Stimulated activated CD8-positive, alpha-beta memory T cell treated with anti-CD3 and anti-CD28 coated beads, Interleukin-2, amount 100 ng/mL, for 1 hour (primary cell): ENCODE data around the gene MGAT5.

Experiments
- DNase-seq, 2 donors: peaks; one replicate each; pipeline ENCODE4 v3.0.0-alpha.2; 2020; ENCODE audit warnings: low read depth in 2 of 2

The MGAT5 gene

DNA sequence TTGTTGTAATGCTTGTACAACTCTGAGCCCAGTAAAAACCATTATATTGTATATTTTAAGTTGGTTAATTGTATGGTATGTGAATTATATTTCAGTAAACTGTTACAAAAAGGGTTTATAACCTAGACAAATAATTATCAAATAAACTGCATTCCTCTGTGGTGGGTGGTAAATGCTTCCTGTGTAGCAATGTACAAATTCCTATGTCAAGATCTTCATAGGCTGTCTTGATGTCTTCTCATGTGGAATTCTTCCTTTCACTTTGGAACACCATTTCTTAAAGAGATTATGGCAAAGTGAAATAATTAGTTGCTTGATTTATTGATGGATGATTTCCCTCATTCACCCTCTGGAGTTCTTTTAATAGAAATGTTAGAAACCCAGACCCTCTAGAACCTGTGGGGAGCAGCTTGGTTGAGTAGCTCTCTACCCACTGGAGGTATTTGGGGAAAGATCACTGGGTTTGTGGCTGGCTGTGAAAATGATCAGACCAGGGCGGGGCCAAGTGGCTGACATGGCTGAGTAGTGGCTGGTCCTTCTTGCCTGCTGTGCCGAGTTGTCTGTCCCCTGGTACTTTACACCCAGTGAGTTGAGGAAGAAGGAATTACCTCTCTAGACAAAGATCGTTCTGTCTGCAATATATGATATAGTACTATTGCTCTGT, 22.4 kb upstream of the MGAT5 start:
- no peak for DNase-seq

GRCh38 chr2:134231965-134232340, 21.9 kb upstream of the MGAT5 start:
- no peak for DNase-seq

DNA sequence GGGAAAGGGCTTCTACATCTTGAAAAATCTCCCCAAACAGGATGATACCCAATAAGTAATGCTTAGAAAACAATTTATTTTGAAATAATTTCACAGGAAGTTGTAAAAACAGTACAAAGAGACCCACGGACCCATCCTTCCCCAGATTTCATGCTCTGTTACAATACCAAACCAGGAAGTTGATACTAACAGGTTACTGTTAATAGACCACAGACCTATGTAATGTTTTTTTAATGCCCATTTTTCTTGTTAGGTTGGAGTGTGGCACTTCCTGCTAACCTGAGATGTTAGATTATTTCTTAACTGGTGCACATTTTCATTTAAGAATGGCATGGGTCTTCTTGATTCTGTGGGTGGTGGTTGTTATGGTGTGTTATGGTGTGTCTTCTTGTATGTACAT, 21.4 kb upstream of the MGAT5 start:
- no peak for DNase-seq

GRCh38 chr2:134232868-134233727, 20.8 kb upstream of the MGAT5 start:
- no peak for DNase-seq

GRCh38 chr2:134233728-134234136, 20.1 kb upstream of the MGAT5 start:
- no peak for DNase-seq

GRCh38 chr2:134234535-134234934, 19.3 kb upstream of the MGAT5 start:
- DNase-seq: no peak

GRCh38 chr2:134235510-134236144, 18.2 kb upstream of the MGAT5 start:
- no peak for DNase-seq

- no peak for DNase-seq
Observed at GRCh38 chr2:134238371-134238770, 15.5 kb upstream of the MGAT5 start.

DNA sequence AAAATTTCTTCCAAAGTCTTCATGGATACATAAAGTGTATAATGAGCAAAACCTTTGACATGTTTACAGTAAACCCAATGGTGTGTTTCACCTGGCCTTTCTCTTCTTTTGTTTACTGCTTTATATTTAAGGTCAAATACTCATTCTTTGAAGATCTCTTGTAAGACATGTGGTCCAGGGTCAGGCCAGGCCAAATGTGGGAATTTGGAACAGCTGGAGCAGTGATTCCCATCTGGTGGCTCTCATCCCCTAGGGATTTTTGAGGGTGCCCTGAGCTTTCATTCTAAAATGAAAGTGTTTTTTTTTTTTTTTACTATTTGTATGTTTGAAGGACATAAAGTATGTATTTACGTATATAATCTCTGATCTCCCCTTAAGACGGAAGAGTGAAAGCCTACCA, 13.8 kb upstream of the MGAT5 start:
- DNase-seq: no peak

GRCh38 chr2:134241911-134242310, 12.0 kb upstream of the MGAT5 start:
- no peak for DNase-seq

DNA sequence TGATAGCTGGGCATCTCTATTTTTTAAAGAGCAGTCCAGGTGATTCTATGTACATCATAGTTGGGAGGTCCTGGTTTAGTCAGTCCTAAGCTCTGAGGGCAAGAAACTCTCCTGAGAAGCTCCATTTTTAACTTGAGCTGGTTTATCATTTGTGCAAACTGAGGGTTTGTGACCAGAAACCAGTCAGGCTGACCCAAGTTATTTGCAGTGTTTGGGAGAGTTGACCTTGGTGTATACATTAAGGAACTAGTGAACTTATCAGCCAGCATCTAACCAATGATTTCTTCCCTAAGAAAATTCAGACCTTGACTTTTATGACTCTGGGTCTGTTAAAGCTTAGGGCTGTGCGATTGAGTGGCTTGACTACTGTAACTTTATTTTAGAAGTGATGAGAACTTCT, 10.6 kb upstream of the MGAT5 start:
- DNase-seq: no peak

DNA sequence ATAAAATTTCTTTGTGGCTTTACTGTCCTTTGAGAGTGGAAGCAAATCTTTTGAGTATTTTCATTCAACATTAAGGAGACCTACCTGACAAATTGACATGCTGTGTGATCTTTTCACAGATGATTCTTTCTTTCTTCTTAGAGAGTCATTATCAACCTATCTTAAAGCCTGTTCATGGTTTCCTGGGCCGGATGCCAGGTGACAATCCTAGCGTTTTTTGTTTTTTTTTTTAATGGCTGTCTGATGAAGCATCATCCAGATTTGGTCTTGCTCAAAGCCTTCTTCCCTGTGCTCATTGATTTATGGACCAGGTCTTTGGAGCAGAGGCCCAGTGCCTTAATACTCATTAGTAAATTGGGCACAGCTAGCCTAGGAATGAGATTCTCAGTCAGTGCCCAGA, 9.8 kb upstream of the MGAT5 start:
- DNase-seq: no peak

DNA sequence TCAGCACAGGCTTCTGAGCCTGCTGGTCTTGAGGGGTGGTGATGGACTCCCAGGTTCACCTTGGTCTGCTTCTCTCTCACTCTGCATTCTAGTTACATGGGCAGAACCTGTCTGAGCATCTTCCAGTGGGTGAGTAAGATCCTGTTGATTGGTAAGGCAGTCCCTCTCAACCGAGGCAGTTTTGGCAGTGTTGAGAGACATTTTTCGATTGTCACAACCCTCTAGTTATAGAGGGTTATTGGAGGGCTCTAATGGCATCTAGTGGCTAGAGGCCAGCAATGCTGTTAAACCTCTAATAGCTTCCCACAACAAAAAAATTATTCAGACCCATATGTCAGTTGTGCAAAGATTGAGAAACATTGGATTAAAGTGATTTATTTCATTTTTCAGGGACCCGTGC, 9.3 kb upstream of the MGAT5 start:
- no peak for DNase-seq

DNA sequence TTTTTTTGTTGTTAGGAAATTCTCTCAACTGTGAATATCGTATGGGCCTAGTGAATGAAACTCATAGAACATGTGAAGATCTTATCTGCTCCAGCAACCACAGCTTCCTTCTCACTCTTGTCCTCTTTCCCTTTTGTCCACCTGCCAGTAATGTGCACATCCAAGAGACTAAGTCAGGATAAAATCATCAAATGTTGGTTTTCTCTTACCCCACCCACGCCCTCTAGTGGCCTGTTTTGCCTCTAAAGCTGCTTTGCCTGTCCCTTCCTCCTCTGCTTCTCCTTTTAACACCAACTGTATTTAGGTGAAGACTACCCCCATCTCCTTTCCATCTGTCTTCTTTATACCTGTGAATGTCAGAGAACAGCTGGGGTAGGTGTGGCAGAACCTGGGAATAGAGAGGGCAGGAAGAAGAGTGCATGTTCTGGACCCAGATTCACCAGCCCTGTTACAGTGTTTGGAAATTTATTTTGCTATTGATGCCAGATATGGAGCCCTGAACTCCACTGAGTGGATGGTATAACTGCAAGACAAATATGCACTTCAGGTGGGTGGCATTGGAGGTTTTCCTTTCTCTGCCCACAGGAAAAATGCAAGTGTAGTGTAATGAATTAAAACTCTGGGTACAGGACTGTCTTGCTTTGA, 8.4 kb upstream of the MGAT5 start:
- DNase-seq: peak; percentile 56 to 65

DNA sequence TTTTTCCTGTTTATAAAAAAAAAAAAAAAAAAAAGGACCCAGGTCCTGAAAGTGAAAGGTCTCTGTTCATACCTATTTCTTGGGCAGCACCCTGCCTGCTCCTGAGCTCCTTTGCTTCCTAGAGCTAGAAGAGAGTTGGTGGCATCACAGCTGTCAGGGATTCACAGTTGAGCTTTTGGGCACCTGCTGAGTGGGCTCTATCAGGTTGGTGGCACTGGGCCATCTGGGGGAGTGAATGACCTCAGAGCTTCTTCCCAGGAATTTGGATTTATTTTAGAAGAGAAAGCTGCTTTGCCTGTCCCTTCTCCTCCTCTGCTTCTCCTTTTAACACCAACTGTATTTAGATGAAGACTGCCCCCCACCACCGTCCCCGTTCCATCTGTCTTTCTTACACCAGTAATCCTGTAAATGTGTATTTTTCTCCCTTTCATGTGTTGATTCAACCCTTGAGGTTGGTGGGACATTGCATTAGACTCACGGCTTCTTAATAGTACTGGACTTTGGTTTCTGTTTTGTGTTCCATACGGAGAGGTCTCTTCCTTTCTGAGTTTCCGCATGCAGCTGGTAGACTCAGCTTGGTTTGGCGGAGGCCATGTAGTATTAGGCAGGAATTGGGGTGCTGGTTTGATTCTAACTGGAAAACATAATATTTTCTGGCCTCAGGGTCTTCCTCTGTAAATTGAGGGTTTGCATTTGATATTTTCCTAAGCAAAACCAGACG, 7.6 kb upstream of the MGAT5 start:
- DNase-seq: no peak

DNA sequence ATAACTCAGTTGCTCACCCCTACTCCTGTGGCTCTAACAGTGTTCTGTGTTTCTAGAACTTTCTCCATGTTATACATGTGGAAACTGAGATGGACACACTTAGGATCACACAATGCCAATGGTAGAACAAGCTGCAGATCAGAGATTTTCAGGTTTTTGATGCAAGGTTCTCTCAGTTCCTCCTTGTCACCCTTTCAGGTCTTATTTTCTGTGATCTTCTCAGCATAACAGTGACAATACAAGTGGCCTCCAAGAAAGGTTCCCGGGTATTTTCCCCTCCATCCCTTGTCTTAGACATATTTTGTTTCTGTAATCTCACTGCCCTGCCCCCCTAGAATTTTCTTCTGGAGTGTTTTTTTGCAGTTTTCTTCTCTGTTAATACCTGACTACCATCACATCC, 6.2 kb upstream of the MGAT5 start:
- DNase-seq: no peak

GRCh38 chr2:134248913-134249312, 5.0 kb upstream of the MGAT5 start:
- no peak for DNase-seq

- no peak for DNase-seq
Observed at GRCh38 chr2:134249755-134250154, 4.1 kb upstream of the MGAT5 start.

DNA sequence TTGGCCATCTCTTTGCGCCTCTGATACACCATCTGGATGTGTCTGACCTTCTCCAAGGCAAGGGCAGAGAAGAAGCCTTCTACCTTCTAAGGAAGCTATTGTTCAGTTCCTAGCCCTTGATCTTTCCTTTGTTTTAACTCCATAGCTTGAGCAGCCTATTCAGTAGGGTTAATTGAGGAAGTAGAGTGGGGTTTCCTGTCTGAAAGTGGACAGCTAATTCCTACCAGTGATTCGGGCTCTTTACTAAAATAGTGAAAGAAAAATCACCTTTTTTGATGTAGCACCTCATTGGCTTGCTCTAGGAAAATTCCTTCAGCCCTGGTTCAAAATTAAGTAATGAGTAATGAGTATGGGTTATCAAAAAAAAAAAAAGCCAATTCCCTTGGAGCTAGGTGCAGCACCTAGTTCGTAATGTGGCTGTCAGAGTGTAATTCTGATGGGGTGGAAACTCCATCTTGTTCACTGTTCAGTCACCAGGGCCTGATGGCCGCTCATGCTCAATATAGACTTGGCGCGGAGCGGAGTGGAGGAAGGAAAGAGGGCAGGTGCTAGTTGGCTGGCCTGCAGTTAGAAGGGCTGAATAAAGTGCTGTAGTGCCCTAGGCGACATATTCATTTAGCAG, 2.9 kb upstream of the MGAT5 start:
- DNase-seq: no peak

GRCh38 chr2:134252092-134252750, 1.7 kb upstream of the MGAT5 start:
- DNase-seq: no peak
